A673 (cell line): ENCODE results near the gene PPIC.

ENCODE experiments used
- EZH2 ChIP-seq: fragments of 200-600 bp; sonication (generic); IDR thresholded peaks from 2 replicates; pipeline ENCODE4 v1.6.1; 2017; ENCODE audit warnings: borderline replicate concordance, low read depth, mild to moderate bottlenecking, mixed read lengths, antibody characterized with exemption, low read length; ENCODE audit not compliant: poor library complexity, severe bottlenecking
- TF ChIP-seq, protein P1 (sequence below): fragments of 300-800, 200-600 bp; sonication (generic); conservative IDR thresholded peaks from 2 replicates; pipeline ENCODE4 v1.5.1; 2017; ENCODE audit warnings: low read depth, mild to moderate bottlenecking, antibody characterized with exemption, low read length, moderate library complexity, mixed read lengths

DNA sequence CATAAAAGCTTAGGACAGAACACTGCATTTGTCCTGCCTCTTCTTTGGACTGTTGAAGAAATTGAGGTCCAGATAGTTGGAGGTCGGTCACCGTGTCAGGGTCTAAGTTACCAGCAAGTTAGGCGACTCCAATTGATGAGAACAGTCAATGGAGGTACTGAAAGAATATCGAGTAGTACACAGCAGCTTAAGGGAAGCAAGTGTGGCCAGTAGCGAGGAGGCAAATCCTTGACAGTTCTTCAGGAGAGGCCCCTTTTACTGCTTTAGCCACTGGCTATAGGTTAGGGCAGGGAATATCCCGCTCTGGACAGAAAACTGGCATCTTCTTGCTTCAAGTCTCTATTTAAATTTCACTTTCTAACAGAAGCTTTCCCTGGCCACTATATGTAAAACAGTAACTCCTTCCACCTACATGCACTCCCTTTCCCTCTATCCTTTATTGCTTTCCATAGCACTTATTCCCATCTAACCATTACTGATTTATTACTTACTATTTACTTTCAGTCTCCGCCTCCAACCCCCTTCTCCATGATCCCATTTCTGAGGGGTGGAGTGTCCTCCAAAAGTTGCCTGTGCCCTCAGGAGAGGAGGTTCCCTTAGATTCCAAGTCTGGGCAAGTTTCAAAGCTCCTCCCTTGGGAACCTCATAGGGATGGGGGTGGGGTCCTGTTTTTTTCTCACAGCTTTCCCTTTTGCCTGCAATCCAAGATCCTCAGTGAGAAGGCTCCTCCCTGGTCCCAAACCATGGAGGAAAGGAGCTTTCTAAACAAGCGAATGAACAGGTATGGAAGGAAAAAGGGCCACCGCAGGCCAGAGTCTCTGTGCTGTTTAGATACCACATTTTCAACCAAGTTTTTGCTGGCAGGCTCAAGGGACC, 48.4 kb upstream of the PPIC start:
- TF ChIP-seq, protein P1, sequence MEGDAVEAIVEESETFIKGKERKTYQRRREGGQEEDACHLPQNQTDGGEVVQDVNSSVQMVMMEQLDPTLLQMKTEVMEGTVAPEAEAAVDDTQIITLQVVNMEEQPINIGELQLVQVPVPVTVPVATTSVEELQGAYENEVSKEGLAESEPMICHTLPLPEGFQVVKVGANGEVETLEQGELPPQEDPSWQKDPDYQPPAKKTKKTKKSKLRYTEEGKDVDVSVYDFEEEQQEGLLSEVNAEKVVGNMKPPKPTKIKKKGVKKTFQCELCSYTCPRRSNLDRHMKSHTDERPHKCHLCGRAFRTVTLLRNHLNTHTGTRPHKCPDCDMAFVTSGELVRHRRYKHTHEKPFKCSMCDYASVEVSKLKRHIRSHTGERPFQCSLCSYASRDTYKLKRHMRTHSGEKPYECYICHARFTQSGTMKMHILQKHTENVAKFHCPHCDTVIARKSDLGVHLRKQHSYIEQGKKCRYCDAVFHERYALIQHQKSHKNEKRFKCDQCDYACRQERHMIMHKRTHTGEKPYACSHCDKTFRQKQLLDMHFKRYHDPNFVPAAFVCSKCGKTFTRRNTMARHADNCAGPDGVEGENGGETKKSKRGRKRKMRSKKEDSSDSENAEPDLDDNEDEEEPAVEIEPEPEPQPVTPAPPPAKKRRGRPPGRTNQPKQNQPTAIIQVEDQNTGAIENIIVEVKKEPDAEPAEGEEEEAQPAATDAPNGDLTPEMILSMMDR, result no peak
- TF ChIP-seq EZH2, result no peak
